Hippocampal formation (tissue), 2 donors: ENCODE data around the gene AQP5.

Source experiments
- DNase-seq, 2 donors: peaks; one replicate each; lab custom pipeline; 2025; lab: John Stamatoyannopoulos, UW

Gene AQP5

DNA sequence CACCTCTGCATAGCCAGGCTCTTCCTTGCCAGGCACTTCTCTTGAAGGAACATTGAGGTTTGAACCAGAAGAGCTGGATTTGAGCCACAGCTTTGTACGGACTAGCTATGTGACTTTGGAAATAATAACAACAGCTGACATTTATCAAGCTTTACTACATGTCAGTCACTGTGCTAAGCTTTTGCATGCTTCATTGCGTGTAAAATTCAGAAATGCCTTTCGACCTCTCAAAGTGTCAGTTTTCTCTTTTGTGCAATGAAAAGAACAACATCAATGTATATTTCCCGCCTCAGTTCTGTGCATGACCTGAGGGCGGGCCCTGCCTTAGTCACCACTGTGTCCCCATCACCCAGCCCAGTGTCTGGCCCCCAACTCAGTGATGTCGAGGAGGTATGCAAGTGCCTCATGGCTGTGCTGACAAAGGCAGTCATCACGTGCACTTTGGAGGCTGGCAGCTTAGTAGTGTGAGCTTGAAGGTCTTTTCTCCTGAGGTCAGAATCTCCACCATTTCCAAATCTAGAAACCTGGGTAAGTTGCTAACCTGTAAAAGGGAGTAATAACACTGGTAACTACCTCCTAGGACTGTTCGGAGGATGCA lies 29.0 kb upstream of the AQP5 start:
- no peak for DNase-seq

DNA sequence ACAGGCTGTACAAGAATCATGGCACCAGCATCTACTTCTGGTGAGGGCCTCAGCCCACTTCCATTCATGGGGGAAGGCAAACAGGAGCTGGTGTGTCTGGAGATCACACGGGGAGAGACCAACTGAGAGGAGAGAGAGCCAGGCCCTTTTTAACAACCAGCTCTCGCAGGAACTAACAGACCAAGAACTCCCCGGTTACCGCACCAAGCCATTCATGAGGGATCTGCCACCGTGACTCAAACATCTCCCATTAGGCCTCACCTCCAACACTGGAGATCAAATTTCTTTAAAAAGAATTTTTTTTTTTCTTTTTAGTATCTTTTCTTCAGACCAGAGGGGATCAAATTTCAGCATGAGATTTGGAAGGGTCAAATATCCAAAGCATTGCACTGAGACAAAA lies 27.9 kb upstream of the AQP5 start:
- no peak for DNase-seq

DNA sequence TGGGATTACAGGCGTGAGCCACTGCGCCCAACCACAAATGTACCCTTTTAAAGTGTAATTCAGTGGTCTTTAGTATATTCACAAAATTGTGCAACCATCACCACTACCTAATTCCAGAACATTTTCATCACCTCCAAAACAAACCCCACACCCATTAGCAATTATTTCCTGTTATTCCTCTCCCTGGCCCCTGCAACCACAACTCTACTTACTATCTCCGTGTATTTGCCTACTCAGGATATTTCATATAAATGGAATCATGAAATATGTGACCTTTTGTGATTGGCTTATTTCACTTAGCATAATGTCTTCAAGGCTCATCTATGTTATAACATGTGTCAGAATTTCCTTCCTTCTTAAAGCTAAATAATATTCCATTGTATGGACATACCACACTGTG lies 27.2 kb upstream of the AQP5 start:
- no peak for DNase-seq

DNA sequence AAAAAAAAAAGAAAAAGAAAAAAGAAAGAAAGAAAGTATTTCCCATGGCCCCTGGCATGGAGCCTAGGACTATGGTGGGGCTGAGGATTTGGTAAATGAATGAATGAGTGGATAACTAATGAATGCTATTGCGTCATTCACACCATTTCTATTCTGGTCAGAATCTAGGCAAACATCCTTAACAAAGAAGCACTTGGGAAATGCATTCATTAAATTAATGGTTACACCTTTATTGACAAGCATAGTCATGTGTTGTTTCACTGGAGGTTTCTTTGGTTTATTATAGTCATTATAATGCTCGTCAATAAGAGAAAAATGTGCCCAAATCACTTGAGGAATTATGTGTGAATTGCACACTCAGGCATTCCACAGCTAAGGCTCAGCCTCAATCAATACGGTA lies 24.7 kb upstream of the AQP5 start:
- no peak for DNase-seq

DNA sequence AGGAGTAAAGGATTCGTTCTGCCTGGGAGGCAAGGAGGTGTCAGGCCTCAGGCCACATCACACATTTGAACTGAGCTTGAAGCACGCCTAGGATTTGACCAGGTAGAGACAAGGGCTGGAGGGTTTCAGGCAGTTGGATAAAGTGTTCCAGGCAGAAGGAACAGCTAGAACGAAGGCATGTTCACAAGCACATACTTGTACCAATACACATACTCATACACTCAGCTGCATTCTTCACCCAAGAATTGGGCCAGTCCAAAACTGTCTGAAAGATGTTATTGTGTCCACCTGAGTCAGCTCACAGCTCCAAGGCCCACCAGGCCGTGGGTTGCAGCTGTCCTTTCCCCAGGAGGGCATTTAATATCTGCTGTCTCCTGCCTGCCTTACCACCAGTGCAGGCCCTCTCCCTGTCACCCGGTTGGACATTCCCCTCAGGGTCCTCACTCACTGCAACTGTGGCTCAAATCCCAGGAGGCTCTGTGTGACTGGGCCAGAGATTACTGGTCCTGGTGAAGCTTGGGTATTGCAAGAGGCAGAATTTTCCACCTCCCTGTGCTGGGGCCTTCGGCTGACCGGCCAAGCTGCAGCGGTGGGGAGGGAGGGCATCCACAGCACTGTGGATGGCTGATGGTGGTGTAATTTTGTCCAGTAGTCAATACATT lies 23.9 kb upstream of the AQP5 start:
- no peak for DNase-seq

DNA sequence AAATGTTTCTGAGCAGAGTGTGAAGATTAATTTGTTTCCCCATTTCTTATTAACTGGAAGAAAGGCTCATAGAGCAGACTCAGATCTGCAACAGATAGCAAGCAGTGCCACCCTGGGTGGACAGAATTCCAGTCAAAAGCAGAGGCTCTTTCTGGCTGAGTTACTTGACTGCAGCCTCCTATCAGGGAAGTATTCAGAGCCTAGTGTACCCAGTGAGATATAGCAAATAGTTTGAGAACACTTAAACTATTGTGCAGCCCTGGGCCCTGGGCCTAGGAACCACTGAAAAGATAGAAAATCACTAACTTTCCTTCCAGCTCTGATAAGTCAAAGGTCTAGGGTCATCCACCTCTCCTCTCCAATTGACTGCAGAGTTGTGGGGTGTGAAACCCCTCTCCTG lies 22.4 kb upstream of the AQP5 start:
- no peak for DNase-seq

- DNase-seq = no peak
These were observed 22.0 kb upstream of the AQP5 start for GRCh38 chr12:49939707-49940106.

- no peak for DNase-seq
These were observed 19.8 kb upstream of the AQP5 start for GRCh38 chr12:49941556-49942511.

GRCh38 chr12:49942512-49942893 lies 19.2 kb upstream of the AQP5 start:
- no peak for DNase-seq

- no peak for DNase-seq
These were observed 18.6 kb upstream of the AQP5 start for GRCh38 chr12:49942921-49943624.

- DNase-seq = no peak
These were observed 18.1 kb upstream of the AQP5 start for GRCh38 chr12:49943625-49943960.

DNA sequence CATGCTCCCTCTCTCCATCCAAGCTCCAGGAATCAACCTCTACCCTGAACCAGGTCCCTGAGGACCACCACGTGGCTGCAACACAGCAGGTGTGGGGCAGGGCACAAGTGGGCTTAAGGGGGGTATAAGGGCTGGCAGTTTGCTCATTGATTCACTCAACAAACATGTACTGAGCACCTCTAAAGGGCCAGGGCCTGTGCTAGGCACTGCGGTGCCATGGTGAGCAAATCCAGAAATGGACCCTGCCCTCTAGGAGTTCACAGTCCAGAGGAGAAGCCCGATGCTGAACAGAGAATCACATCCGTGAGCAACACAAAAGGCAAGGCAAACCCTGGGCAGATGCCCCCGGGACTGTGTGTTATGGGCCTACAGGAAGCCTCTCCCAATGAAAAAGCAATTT lies 17.6 kb upstream of the AQP5 start:
- DNase-seq = no peak

DNA sequence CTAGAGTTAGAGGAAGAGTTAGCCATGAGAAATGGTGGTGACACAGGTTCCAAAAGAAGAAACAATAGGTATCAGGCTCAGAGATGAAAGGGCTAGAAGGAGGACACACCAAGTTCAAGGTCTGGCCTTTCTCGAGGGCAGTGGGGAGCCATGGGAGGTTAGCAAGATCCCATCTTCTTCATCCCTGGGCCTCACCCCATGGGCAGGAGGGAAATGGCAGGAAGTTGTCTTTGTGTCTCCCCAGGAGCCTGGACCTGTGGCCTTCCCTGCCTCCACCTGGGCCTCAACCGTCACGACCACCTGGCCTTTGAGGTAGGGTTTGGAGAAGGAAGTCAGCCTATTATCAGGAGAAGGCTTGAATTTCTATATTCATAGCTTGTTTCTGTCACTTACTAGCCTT lies 17.0 kb upstream of the AQP5 start:
- DNase-seq = no peak

DNA sequence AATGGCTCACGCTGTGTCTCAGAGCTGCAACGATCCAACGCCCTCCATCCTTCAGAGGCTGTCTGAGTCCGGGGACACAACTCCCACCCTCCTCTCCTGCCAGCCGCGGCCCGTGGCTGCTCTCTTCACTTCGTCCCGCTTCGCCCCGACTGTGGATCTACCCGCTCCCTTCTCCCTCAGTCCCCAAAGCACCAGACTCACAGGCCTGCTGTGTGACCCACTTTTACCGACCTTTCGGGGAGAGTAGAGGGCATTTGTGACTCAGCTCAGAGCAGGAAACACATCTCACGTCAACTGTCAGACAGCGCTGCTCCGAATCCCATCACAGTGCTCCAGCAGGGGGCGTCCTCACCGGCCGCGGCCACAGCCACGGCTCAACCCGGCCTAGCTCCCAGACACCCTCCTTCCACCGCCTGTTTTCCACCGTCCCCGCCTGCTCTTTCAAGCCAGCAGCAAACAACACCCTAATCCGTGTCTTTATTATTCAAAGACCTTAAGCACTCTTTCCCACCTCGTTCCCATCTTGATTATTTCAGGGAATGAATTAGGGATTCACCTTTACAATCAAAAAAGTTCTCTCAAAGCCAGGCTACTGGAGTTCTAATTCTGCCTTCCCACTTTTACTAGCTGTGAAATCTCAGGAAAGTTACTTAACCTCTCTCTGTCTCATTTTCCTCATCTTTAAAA lies 16.1 kb upstream of the AQP5 start:
- DNase-seq = peak; percentile 56 to 76

DNA sequence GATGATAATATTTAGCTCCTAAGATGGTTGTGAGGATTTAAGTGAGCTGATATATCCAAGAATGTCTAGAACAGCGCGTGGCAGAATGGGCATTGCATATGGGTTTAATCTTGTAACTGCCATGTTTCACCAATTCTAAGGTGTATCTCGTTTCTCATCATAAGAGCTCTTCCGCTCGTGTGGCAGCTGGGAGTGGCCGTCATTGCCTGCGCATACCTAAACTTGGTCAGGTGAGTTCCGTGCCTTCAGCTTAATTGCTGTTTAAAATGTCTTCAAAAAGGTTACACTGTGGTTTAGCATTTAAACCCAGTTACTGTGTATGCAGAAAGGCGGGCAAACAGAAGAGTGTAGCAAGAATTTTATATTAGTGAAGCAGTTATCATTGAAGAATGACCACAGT lies 15.6 kb upstream of the AQP5 start:
- no peak for DNase-seq

DNA sequence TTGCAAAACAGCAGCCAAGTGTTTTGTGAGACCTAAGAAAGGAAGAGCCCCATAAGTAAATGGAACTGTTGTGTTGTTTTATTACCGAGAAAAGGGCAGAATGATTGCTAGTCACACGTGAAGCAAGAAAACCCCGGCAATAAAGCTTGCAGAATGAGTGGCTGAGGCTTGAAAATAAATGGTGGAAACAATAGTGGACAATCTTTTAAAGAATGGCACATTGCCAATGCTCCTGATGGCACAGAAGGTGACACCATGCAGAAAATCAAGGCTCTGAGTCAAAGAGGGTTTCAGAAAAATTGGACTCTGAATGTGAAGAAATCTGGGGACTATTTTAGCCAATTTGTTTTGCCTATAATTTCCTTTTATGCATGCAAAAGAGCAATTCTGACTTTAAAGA lies 15.2 kb upstream of the AQP5 start:
- DNase-seq = no peak

- no peak for DNase-seq
These were observed 14.0 kb upstream of the AQP5 start for GRCh38 chr12:49947593-49948226.

GRCh38 chr12:49948866-49949845 lies 12.5 kb upstream of the AQP5 start:
- no peak for DNase-seq

GRCh38 chr12:49949866-49950265 lies 11.8 kb upstream of the AQP5 start:
- no peak for DNase-seq
